H9 (cell line): Measurements from ENCODE around the gene TP53. TPM values are rescaled to one million over a fixed set of nuclear protein-coding genes. Genes with fewer than 3 reads are reported as not detected.
"Not testable (repeated sequence)": the region's sequence is repeated elsewhere in the genome, so short reads cannot be mapped to it uniquely, and the experiment has no call there.

Source experiments
- DNase-seq: peaks from one replicate; pipeline ENCODE4 v3.0.0-alpha.2; 2017
- H2AFZ ChIP-seq: one replicate; pipeline ENCODE4 v1.6.1; 2013; ENCODE audit warnings: mild to moderate bottlenecking, low read length, control low read depth, moderate library complexity
- H2AK5ac ChIP-seq: 2 replicates; pipeline ENCODE4 v1.6.1; 2013; ENCODE audit warnings: low read length, control low read depth, mixed read lengths; ENCODE audit not compliant: insufficient read length
- H2BK120ac ChIP-seq: one replicate; pipeline ENCODE4 v1.6.1; 2013; ENCODE audit warnings: low read depth, mild to moderate bottlenecking, low read length, control low read depth, inconsistent platforms; ENCODE audit not compliant: poor library complexity, severe bottlenecking
- H2BK12ac ChIP-seq: 2 replicates; pipeline ENCODE4 v1.6.1; 2013; ENCODE audit warnings: low read length, control low read depth, mixed read lengths, low read depth; ENCODE audit not compliant: insufficient read length
- H2BK15ac ChIP-seq: 2 replicates; pipeline ENCODE4 v1.6.1; 2013; ENCODE audit warnings: low read depth, low read length, control low read depth
- H2BK20ac ChIP-seq: one replicate; pipeline ENCODE4 v1.6.1; 2013; ENCODE audit warnings: low read depth, mild to moderate bottlenecking, low read length, control low read depth, inconsistent platforms; ENCODE audit not compliant: poor library complexity, severe bottlenecking
- H2BK5ac ChIP-seq: 2 replicates; pipeline ENCODE4 v1.6.1; 2013; ENCODE audit warnings: low read length, control low read depth, mixed read lengths; ENCODE audit not compliant: insufficient read length
- H3K14ac ChIP-seq: 2 replicates; pipeline ENCODE4 v1.6.1; 2013; ENCODE audit warnings: low read length, control low read depth; ENCODE audit not compliant: insufficient read depth
- H3K18ac ChIP-seq: 2 replicates; pipeline ENCODE4 v1.6.1; 2013; ENCODE audit warnings: low read depth, mild to moderate bottlenecking, mixed read lengths, low read length, control low read depth; ENCODE audit not compliant: insufficient read length
- H3K23ac ChIP-seq: 2 replicates; pipeline ENCODE4 v1.6.1; 2013; ENCODE audit warnings: low read length, control low read depth, mixed read lengths, low read depth; ENCODE audit not compliant: insufficient read length
- H3K23me2 ChIP-seq: 2 replicates; pipeline ENCODE4 v1.6.1; 2013; ENCODE audit warnings: low read depth, mild to moderate bottlenecking, mixed read lengths, low read length, control low read depth; ENCODE audit not compliant: insufficient read length, poor library complexity, severe bottlenecking
- H3K27ac ChIP-seq: 2 replicates; pipeline ENCODE4 v1.5.1; 2013; ENCODE audit warnings: low read length, control low read depth, mixed read lengths, low read depth; ENCODE audit not compliant: insufficient read length
- H3K27me3 ChIP-seq: 2 replicates; pipeline ENCODE4 v1.6.1; 2013; ENCODE audit warnings: low read length, control low read depth, inconsistent platforms; ENCODE audit not compliant: insufficient read depth
- H3K4ac ChIP-seq: 2 replicates; pipeline ENCODE4 v1.6.1; 2013; ENCODE audit warnings: low read depth, mild to moderate bottlenecking, control low read depth, inconsistent platforms, low read length, moderate library complexity
- H3K4me1 ChIP-seq: 2 replicates; pipeline ENCODE4 v1.6.1; 2013; ENCODE audit warnings: low read length, control low read depth, inconsistent platforms; ENCODE audit not compliant: insufficient read depth
- H3K4me2 ChIP-seq: 2 replicates; pipeline ENCODE4 v1.6.1; 2013; ENCODE audit warnings: low read length, control low read depth, mixed read lengths; ENCODE audit not compliant: insufficient read length, insufficient read depth
- H3K56ac ChIP-seq: 2 replicates; pipeline ENCODE4 v1.6.1; 2013; ENCODE audit warnings: low read depth, mild to moderate bottlenecking, mixed read lengths, low read length, control low read depth; ENCODE audit not compliant: insufficient read length
- H3K79me1 ChIP-seq: 2 replicates; pipeline ENCODE4 v1.6.1; 2013; ENCODE audit warnings: low read depth, mild to moderate bottlenecking, moderate library complexity, low read length, control low read depth, inconsistent platforms; ENCODE audit not compliant: insufficient read depth, poor library complexity, severe bottlenecking
- H3K79me2 ChIP-seq: 2 replicates; pipeline ENCODE4 v1.6.1; 2013; ENCODE audit warnings: low read length, control low read depth, inconsistent platforms; ENCODE audit not compliant: insufficient read depth
- H3K9ac ChIP-seq: 2 replicates; pipeline ENCODE4 v1.6.1; 2013; ENCODE audit warnings: low read length, control low read depth, mixed read lengths; ENCODE audit not compliant: insufficient read length; ENCODE audit errors: extremely low read depth
- H3K9me3 ChIP-seq: one replicate; pipeline ENCODE4 v1.6.1; 2013; ENCODE audit warnings: low read depth, low read length, inconsistent platforms; ENCODE audit not compliant: control insufficient read depth
- H3T11ph ChIP-seq: one replicate; pipeline ENCODE4 v1.6.1; 2013; ENCODE audit warnings: mild to moderate bottlenecking, low read length, control low read depth, inconsistent platforms
- H4K20me1 ChIP-seq: one replicate; pipeline ENCODE4 v1.6.1; 2013; ENCODE audit not compliant: control insufficient read depth, insufficient read length, insufficient read depth
- H4K5ac ChIP-seq: 2 replicates; pipeline ENCODE4 v1.6.1; 2013; ENCODE audit warnings: low read depth, mild to moderate bottlenecking, mixed read lengths, low read length, control low read depth; ENCODE audit not compliant: insufficient read length
- H4K8ac ChIP-seq: replicated peaks from 2 replicates; pipeline ENCODE4 v1.6.1; 2013; ENCODE audit warnings: low read length, control low read depth, mixed read lengths, low read depth; ENCODE audit not compliant: insufficient read length
- H4K91ac ChIP-seq: 2 replicates; pipeline ENCODE4 v1.6.1; 2013; ENCODE audit warnings: low read depth, mild to moderate bottlenecking, moderate library complexity, mixed read lengths, low read length, control low read depth; ENCODE audit not compliant: insufficient read length
- H3K27ac Mint-ChIP-seq, 3 experiments: 2 replicates in 2 of 3; 3 replicates in 1 of 3; pipeline ENCODE4 v1.8.0; 2020 to 2021; ENCODE audit warnings: mixed read lengths in 3 of 3, mild to moderate bottlenecking in 1 of 3, moderate library complexity in 1 of 3
- H3K27me3 Mint-ChIP-seq: 2 replicates; pipeline ENCODE4 v1.8.0; 2021; ENCODE audit warnings: low read depth, mild to moderate bottlenecking, moderate library complexity, mixed read lengths
- H3K36me3 Mint-ChIP-seq, 3 experiments: 2 replicates in 2 of 3; 3 replicates in 1 of 3; pipeline ENCODE4 v1.8.0; 2020 to 2021; ENCODE audit warnings: low read depth in 3 of 3, mixed read lengths in 3 of 3; ENCODE audit not compliant: insufficient read depth in 1 of 3
- H3K4me1 Mint-ChIP-seq, 2 experiments: 2 replicates each; pipeline ENCODE4 v1.8.0; 2020; ENCODE audit warnings: mixed read lengths in 2 of 2
- H3K4me3 Mint-ChIP-seq, 2 experiments: 2 replicates in 1 of 2; 3 replicates in 1 of 2; pipeline ENCODE4 v1.8.0; 2020 to 2021; ENCODE audit warnings: mild to moderate bottlenecking in 2 of 2, mixed read lengths in 2 of 2, moderate library complexity in 1 of 2
- H3K9me3 Mint-ChIP-seq, 2 experiments: 2 replicates in 1 of 2; 3 replicates in 1 of 2; pipeline ENCODE4 v1.8.0; 2020; ENCODE audit warnings: mild to moderate bottlenecking in 2 of 2, mixed read lengths in 2 of 2, moderate library complexity in 1 of 2
- WGBS: extraction: QIAGEN DNeasy Blood & Tissue Kit; methylation state at CpG from one replicate; pipeline ENCODE4 v1.1.7; 2013; ENCODE audit warnings: missing lambda C conversion rate, low lambda C conversion rate, mixed read lengths; ENCODE audit not compliant: insufficient read length; ENCODE audit errors: extremely low coverage; 5-methylcytosine and 5-hydroxymethylcytosine counted together
- total RNA-seq: library from RNA; stranded (reverse); gene quantifications from 2 replicates; pipeline ENCODE4 v1.2.1, GENCODE V29; 2021
- TF ChIP-seq, protein P1 (sequence below): fragments of 200-600 bp; sonication (generic); conservative IDR thresholded peaks from 3 replicates; pipeline ENCODE4 v1.8.0; 2021; ENCODE audit warnings: antibody characterized with exemption, mild to moderate bottlenecking

The TP53 gene
- total RNA-seq, 1 experiment from 2014 or later, result 163 TPM

DNA sequence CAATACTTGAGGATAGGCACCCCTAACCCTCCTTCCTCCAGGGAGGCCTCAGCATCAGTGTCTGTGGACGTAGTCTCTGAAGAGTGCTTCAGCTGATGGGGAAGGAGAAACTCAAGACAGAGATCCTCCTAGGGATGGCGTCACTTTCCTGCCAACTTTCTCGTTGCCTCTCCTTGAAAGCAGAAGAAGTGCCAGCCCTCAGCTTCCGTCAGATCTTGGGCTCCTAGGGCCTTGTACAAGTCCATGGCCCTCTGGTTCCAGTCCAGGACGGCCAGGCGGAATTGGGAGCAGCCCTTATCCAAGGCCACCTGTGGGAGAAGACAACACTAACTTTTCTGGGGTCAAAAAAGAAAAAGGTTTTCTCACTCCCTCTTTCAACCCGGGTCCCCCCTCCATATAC, 61.0 kb downstream of the TP53 start:
- Histone ChIP-seq H4K20me1 (no peaks in the 10 kb centered on the region), H3K4me2 (peak overlapping the region; percentile 94)
- no peaks in the 10 kb centered on the region for H3K27me3 Mint-ChIP-seq

DNA sequence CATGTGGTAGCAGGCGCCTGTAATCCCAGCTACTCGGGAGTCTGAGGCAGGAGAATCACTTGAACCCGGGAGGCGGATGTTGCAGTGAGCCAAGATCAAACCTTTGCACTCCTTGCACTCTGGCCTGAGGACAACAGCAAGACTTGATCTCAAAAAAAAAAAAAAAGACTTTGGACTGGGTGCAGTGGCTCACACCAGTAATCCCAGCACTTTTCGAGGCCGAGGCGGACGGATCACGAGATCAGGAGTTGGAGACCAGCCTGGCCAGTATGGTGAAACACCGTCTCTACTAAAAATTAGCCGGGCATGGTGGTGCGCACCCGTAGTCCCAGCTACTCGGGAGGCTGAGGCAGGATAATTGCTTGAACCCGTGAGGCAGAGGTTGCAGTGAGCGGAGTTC, 61.5 kb downstream of the TP53 start:
- H2AFZ ChIP-seq, H3K4me2 ChIP-seq, H3K56ac ChIP-seq, H3K27ac ChIP-seq, H3K4me1 ChIP-seq, H3K27me3 Mint-ChIP-seq, H4K8ac ChIP-seq, H4K91ac ChIP-seq, H3K4ac ChIP-seq, H2BK15ac ChIP-seq, H3K9me3 Mint-ChIP-seq, H3K14ac ChIP-seq, H3K9ac ChIP-seq, H3K79me2 ChIP-seq, H3T11ph ChIP-seq, H3K79me1 ChIP-seq, H2BK12ac ChIP-seq, H4K5ac ChIP-seq, H3K27me3 ChIP-seq, H3K27ac Mint-ChIP-seq, H2AK5ac ChIP-seq, H2BK120ac ChIP-seq, H3K23me2 ChIP-seq, H4K20me1 ChIP-seq, H2BK20ac ChIP-seq, DNase-seq, H3K18ac ChIP-seq, H3K23ac ChIP-seq, H3K9me3 ChIP-seq, H2BK5ac ChIP-seq: not testable (repeated sequence)
- H3K36me3 Mint-ChIP-seq, result peaks cover 4 to 19% (median 15%) of the 10 kb centered on the region in 3 experiments
- no CpG with 5 or more reads among the region's 16 CpGs for WGBS
- H3K4me1 Mint-ChIP-seq, result peaks cover 10 to 11% of the 10 kb centered on the region in 2 experiments
- peak overlapping the region in 1 of 2 experiments; percentile 94; a peak in 3 of 5 replicates for H3K4me3 Mint-ChIP-seq

More for the DNA sequence above, 61.0 kb downstream of the TP53 start:
- no peaks in the 10 kb centered on the region for H3K79me2 ChIP-seq
- H4K8ac ChIP-seq, result no peak overlapping the region
- H3K4me1 ChIP-seq, result no peaks in the 10 kb centered on the region
- peaks cover 8% of the 10 kb centered on the region for H3K23me2 ChIP-seq
- H3K27ac ChIP-seq, result no peak overlapping the region
- H3K56ac ChIP-seq, result no peak overlapping the region
- no peak overlapping the region for H3K9ac ChIP-seq
- no peaks in the 10 kb centered on the region for H3K9me3 ChIP-seq
- no peak overlapping the region for H3K4ac ChIP-seq
- no peak overlapping the region for H2BK15ac ChIP-seq
- no peak overlapping the region for H2BK20ac ChIP-seq
- no peak overlapping the region for H3K23ac ChIP-seq
- no peak overlapping the region for H2BK5ac ChIP-seq
- no peak overlapping the region for H2BK12ac ChIP-seq
- no peak overlapping the region for H2BK120ac ChIP-seq
- no peaks in the 10 kb centered on the region for H3K79me1 ChIP-seq
- peaks cover 4 to 19% (median 15%) of the 10 kb centered on the region in 3 experiments for H3K36me3 Mint-ChIP-seq
- peak overlapping the region in 1 of 3 experiments; percentile 22; a peak in 2 of 7 replicates for H3K27ac Mint-ChIP-seq
- H2AK5ac ChIP-seq, result no peak overlapping the region
- DNase-seq, result no peak
- no peak overlapping the region for H4K91ac ChIP-seq
- H3K14ac ChIP-seq, result no peak overlapping the region
- no peak overlapping the region for H2AFZ ChIP-seq
- no peaks in the 10 kb centered on the region for H3K9me3 Mint-ChIP-seq
- H3K27me3 ChIP-seq, result no peaks in the 10 kb centered on the region
- H4K5ac ChIP-seq, result no peak overlapping the region
- peaks cover 10 to 11% of the 10 kb centered on the region in 2 experiments for H3K4me1 Mint-ChIP-seq
- H3K4me3 Mint-ChIP-seq, result peak overlapping the region; percentile 90 to 94
- TF ChIP-seq, protein P1, sequence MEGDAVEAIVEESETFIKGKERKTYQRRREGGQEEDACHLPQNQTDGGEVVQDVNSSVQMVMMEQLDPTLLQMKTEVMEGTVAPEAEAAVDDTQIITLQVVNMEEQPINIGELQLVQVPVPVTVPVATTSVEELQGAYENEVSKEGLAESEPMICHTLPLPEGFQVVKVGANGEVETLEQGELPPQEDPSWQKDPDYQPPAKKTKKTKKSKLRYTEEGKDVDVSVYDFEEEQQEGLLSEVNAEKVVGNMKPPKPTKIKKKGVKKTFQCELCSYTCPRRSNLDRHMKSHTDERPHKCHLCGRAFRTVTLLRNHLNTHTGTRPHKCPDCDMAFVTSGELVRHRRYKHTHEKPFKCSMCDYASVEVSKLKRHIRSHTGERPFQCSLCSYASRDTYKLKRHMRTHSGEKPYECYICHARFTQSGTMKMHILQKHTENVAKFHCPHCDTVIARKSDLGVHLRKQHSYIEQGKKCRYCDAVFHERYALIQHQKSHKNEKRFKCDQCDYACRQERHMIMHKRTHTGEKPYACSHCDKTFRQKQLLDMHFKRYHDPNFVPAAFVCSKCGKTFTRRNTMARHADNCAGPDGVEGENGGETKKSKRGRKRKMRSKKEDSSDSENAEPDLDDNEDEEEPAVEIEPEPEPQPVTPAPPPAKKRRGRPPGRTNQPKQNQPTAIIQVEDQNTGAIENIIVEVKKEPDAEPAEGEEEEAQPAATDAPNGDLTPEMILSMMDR, result no peak
- no peak overlapping the region for H3T11ph ChIP-seq
- no peak overlapping the region for H3K18ac ChIP-seq
- no CpG with 5 or more reads among the region's 7 CpGs for WGBS
